HEK293T (cell line): Measurements from ENCODE around the gene BCO2.

Experiments
- ARNT ChIP-seq: fragments of 450-650 bp; IDR thresholded peaks from 2 replicates; pipeline ENCODE4 v1.6.1; 2017; ENCODE audit warnings: mild to moderate bottlenecking
- BHLHE40 ChIP-seq: fragments of 450-650 bp; IDR thresholded peaks from 2 replicates; pipeline ENCODE4 v1.6.1; 2016; ENCODE audit warnings: mild to moderate bottlenecking, moderate library complexity, borderline replicate concordance
- CTBP1 ChIP-seq: fragments of 450-650 bp; IDR thresholded peaks from 2 replicates; pipeline ENCODE4 v1.6.1; 2016; ENCODE audit warnings: borderline replicate concordance
- ELF4 ChIP-seq: fragments of 450-650 bp; IDR thresholded peaks from 2 replicates; pipeline ENCODE4 v1.6.1; 2017; ENCODE audit warnings: antibody characterized with exemption
- FOXA1 ChIP-seq: fragments of 450-650 bp; IDR thresholded peaks from 2 replicates; pipeline ENCODE4 v1.6.1; 2016; ENCODE audit warnings: mild to moderate bottlenecking
- FOXK2 ChIP-seq: fragments of 450-650 bp; IDR thresholded peaks from 2 replicates; pipeline ENCODE4 v1.6.1; 2016; ENCODE audit warnings: mild to moderate bottlenecking
- FOXM1 ChIP-seq: fragments of 450-650 bp; IDR thresholded peaks from 2 replicates; pipeline ENCODE4 v1.6.1; 2017; ENCODE audit warnings: mild to moderate bottlenecking, borderline replicate concordance
- HDGF ChIP-seq: fragments of 450-650 bp; IDR thresholded peaks from 2 replicates; pipeline ENCODE4 v1.6.1; 2017; ENCODE audit warnings: antibody characterized with exemption, borderline replicate concordance
- SP1 ChIP-seq: fragments of 450-650 bp; IDR thresholded peaks from 2 replicates; pipeline ENCODE4 v1.6.1; 2017
- SUZ12 ChIP-seq: fragments of 450-650 bp; IDR thresholded peaks from 2 replicates; pipeline ENCODE4 v1.6.1; 2016; ENCODE audit warnings: mild to moderate bottlenecking

DNA sequence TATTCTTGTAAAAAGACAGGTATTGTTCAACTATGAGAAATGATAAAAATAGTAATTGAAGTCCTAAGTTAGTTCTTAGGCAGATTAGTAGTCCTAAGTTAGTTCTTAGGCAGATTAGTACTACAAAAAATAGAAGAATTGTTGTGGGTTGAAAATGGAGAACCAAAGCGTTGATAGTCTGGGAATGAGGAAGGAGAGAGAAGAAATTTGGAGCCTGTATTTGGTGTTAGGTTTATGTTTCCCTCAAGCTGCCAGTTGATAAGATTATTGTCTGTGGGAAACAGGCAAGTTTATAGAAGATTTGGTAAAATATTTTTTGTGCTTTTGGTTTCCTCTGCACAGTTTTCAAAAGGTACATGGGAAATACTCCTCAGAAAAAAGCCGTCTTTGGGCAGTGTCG is 3.6 kb downstream of the BCO2 start:
- TF ChIP-seq HDGF, result no peak
- no peak for TF ChIP-seq SP1
- TF ChIP-seq ARNT, result no peak
- TF ChIP-seq FOXA1, result no peak
- no peak for TF ChIP-seq CTBP1
- no peak for TF ChIP-seq SUZ12
- no peak for TF ChIP-seq FOXK2
- TF ChIP-seq FOXM1, result no peak
- no peak for TF ChIP-seq BHLHE40
- TF ChIP-seq ELF4, result no peak
